ENCODE data around the gene CORO2B.

The CORO2B gene

GRCh38 chr15:68653031-68653635 is 74.3 kb downstream of the CORO2B start:
- DNase-seq: no peak

- no peak for DNase-seq
Measured at GRCh38 chr15:68653801-68654200, 75.0 kb downstream of the CORO2B start.

- no peak for DNase-seq
Measured at GRCh38 chr15:68654786-68655560, 76.2 kb downstream of the CORO2B start.

- no peak for DNase-seq
Measured at GRCh38 chr15:68655686-68656437, 77.1 kb downstream of the CORO2B start.

GRCh38 chr15:68656438-68656739 is 77.6 kb downstream of the CORO2B start:
- no peak for DNase-seq

GRCh38 chr15:68658151-68658550 is 79.4 kb downstream of the CORO2B start:
- no peak for DNase-seq

GRCh38 chr15:68658641-68659358 is 80.0 kb downstream of the CORO2B start:
- DNase-seq: no peak

GRCh38 chr15:68663526-68663925 is 84.7 kb downstream of the CORO2B start:
- DNase-seq: no peak

- DNase-seq: no peak
Measured at GRCh38 chr15:68666120-68666811, 87.5 kb downstream of the CORO2B start.

GRCh38 chr15:68666812-68667450 is 88.1 kb downstream of the CORO2B start:
- DNase-seq: no peak

- DNase-seq: no peak
Measured at GRCh38 chr15:68667800-68668625, 89.2 kb downstream of the CORO2B start.

GRCh38 chr15:68668926-68669600 is 90.3 kb downstream of the CORO2B start:
- DNase-seq: no peak

GRCh38 chr15:68672251-68672650 is 93.5 kb downstream of the CORO2B start:
- no peak for DNase-seq

- no peak for DNase-seq
Measured at GRCh38 chr15:68672781-68673205, 94.0 kb downstream of the CORO2B start.

- DNase-seq: no peak
Measured at GRCh38 chr15:68674975-68675374, 96.2 kb downstream of the CORO2B start.

GRCh38 chr15:68676011-68676605 is 97.3 kb downstream of the CORO2B start:
- DNase-seq: no peak

- no peak for DNase-seq
Measured at GRCh38 chr15:68676926-68677325, 98.1 kb downstream of the CORO2B start.

- DNase-seq: no peak
Measured at GRCh38 chr15:68677996-68678395, 99.2 kb downstream of the CORO2B start.

GRCh38 chr15:68678746-68679145 is 100.0 kb downstream of the CORO2B start:
- no peak for DNase-seq

GRCh38 chr15:68679161-68679560 is 100.4 kb downstream of the CORO2B start:
- no peak for DNase-seq

Measured in CD4-positive, alpha-beta T cell treated with Interleukin-10 for 1 hour (primary cell).